GM18861 (cell line): ENCODE measurements around the gene TAF1A.
A peak's percentile ranks its signal among the peaks of the same experiment; 100 is the strongest.
"Not testable (repeated sequence)": the region's sequence is repeated elsewhere in the genome, so short reads cannot be mapped to it uniquely, and the experiment has no call there.

Source experiments
- ATAC-seq: cut with Tn5 transposase; IDR thresholded peaks from one replicate; pipeline ENCODE4 v1.9.1; 2021; ENCODE audit not compliant: unreplicated experiment

Gene TAF1A

DNA sequence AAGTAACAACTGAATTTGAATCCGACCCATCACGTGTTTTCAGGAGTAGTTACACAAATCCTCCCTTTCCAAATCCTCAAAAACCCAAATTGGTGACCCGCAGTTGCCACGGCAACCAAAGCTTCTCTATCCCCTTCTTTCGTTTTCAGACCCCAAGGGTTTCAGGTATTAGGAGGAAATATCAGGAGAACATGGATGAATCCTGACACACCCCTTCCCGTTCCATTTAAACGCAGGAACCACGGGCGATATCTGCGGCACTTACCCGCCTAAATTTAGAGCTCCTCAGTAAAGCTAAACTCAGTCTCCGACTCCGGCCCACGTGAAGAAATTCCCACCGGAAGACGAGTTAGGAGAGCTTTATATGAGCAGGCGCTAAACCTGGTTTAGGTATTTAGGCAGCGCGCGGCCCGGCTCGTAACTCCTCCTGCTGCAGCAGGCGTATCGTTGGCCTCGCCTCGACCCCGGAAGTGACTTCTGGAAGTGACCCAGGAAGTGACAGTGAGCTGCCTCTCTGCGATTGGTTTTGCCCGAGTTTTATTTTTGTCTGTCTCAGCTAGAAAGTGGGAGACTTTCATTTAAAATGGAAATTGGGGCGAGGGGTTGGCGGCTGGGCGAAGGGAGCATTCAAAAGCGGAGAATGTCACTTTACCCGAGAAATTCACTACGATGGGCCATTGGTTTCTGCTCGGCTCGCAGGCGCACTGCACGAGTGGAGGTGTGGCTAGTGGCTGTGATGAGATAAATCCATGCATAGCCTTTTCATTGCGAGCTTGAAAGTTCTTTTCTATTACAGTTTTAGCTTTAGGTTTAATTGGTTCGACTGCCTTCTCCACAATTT is at the start of gene TAF1A:
TSS of gene TAF1A (minus strand) at position 472 of the 841 bp plus-strand sequence.
- peak; percentile 94 for ATAC-seq

DNA sequence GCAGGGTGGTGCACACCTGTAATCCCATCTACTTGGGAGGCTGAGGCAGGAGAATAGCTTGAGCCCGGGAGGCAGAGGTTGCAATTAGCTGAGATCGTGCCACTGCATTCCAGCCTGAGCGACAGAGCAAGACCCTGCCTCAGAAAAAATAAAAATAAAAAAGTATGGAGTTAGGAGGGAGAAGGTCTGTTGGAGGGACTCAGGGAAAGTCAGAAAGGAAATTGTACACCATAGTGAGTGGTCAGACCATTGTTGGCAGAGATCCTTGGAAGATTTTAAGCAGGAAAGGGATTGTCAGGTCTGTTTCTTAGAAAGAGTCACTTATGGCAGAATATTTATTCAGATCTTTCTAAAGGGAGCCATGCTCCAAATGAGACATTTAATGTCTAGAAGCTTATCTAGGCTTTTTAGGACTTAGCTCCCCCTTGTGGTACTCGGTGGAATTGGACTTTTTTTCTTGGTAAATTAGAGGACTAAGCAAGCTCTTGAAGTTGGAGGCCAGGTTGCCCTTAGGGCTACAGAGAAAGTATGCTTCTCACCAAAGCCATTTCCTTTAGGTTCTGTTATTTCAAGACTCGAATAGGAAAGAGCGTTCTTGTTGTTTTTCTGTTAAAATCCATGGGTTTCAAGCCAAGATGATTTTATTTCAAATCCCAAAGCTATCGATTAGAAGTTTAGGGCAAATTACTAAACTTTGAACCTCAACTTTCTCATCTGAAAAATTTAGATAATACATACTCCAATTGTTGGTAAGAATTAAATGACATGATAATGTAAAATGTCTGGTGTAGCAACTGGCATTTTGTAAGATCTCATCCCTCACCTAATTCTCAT is 44.7 kb upstream of the TAF1A start:
- peak; percentile 92 for ATAC-seq

DNA sequence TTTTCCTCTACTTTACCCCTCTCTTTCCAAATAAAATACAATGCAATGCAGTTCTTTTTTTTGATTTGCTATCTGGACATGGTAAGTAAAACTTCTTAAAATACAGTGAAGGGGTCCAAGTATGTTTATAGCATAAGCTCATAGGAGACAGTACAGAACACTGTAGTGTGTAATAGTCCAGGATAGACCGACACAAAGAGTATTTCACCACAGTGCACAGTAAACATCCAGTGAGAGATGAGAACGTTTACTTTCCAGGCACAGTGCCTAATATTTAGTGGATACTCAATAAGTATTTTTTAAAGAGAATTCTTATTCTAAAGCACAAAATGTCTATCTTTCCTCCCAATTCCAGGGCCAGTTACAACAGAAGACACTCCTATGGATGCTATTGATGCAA is 43.0 kb upstream of the TAF1A start:
- ATAC-seq = no peak

DNA sequence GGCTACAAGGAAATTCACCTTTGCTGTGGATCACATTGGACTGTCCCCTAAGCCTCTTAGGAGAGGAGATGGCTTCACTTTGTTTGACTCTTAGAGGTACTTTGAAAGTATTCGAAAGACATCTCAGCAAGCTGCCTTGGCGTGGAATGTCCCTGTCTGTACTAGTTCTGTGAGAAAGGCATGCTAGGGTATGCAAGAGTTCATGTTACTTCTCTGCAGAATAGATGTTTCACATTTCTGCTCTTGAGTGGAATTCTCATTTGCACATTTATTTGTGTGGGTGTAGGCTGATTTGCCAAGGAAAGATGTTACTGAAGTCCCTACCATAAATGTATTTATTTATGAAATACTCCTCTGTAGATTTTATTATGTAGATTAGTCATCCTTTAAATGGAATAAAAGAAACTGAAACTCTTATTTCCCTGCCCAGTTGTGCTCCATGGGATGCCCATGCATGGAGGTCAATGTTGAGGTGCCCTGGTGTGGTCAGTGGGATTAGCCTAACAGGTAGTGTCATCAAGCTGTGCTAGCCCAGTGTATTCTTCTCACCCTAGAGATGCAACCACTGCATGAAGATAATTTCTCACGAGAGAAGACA is 42.0 kb upstream of the TAF1A start:
- ATAC-seq = no peak

DNA sequence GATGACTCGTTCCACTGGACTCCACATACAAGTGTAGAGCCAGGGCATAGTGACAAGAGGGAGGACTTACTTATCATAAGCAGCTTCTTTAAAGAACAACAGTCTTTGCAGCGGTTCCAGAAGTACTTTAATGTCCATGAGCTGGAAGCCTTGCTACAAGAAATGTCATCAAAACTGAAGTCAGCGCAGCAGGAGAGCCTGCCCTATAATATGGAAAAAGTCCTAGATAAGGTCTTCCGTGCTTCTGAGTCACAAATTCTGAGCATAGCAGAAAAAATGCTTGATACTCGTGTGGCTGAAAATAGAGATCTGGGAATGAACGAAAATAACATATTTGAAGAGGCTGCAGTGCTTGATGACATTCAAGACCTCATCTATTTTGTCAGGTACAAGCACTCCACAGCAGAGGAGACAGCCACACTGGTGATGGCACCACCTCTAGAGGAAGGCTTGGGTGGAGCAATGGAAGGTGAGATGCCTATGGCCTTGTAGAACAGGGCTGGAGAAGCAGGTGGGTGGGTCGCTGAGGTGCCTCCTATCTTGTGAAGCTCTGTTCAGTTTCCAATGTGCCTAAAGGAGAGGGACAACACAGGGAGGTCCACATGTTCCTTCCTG is 40.3 kb upstream of the TAF1A start:
- ATAC-seq = no peak

DNA sequence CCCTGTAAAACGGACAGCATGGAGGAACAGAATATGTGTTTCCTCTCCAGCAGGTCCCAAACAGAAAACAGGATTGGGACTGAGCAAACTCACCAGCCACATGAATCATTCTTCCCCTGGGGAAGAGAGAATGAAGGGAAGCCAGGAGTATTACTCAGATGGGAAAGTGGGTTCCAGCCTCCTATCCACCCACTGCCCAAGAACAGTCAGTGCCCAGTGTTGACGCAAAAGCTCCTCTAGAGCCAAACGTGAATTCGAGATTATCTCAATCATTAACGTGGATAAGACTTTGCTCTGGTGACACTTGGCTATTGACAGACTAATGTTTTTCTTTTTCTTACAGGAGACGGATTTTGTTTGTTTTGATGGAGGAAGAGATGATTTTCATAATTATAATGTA is 37.5 kb upstream of the TAF1A start:
- ATAC-seq = no peak

DNA sequence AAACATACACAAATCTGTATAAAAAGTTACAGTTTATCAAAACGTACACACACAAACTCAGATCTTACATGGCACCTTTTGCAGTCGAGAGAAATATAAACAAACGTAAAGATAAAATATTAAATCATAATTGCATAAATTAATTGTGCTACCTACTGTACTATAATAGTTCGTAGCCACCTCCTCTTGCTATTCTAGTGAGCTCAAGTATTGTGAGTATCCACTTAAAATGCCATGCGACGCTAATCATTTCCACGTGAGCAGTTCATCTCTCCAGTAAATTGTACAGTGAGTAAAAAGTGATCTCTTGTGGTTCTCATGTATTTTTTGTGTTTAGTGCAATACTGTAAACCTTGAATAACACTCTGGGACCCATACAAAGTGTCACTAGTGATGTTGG is 34.5 kb upstream of the TAF1A start:
- no peak for ATAC-seq

DNA sequence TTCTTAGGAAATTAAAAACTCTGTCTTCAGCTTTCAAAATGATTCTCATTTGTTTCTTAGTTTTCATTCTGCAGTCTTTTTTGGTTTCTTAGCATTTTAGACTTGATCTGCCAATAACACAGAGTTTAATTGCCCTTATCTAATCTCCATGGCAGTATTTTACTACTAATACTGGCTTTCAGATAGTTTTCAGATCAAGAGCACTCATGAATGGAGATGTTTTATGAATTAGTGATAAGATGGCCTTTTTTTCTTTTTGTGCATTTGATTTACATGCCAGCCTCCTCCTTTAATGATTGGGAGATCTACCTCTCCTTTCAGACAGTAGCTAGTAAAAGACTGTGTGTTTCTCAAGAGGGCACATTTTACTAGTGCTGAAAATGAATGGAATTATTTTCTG is 33.7 kb upstream of the TAF1A start:
- ATAC-seq = no peak

DNA sequence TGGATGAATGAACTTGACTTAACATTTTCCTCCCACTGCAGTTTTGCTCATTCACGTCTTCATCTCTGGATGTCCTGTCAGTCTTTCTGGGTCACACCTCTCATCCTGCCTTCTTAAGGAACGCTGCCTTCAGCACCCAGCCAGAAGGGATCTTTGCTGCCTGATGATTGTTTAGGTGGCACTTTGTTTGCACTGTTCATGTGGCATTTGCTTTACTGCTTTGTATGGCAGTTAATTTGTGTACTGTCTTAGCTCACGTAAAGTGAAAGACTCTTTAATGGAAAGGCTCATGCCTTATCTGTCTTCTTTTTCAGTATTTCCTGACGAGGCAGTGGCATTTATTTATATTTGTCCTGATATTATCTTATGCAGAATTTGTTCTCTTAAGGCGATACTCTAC is 33.0 kb upstream of the TAF1A start:
- ATAC-seq = no peak

DNA sequence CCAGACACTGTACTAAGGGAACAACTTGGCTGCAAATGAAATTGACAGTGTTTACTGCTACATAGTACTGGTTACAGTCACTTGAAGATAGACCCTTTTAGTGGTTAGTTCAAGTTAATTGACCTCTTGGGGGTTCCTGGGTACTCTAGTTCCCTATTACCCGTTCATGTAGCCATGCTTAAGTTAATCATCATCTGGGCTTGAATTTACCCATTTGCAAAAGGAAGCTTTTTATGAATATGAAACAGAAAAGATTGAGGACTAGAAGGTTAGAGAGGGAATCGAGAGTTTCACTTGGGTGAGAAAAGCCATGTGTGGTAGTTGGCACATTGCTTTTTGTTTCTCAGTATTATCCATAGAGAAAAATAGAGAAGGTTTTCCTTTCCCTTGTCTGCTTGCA is 30.8 kb upstream of the TAF1A start:
- ATAC-seq = peak; percentile 71

DNA sequence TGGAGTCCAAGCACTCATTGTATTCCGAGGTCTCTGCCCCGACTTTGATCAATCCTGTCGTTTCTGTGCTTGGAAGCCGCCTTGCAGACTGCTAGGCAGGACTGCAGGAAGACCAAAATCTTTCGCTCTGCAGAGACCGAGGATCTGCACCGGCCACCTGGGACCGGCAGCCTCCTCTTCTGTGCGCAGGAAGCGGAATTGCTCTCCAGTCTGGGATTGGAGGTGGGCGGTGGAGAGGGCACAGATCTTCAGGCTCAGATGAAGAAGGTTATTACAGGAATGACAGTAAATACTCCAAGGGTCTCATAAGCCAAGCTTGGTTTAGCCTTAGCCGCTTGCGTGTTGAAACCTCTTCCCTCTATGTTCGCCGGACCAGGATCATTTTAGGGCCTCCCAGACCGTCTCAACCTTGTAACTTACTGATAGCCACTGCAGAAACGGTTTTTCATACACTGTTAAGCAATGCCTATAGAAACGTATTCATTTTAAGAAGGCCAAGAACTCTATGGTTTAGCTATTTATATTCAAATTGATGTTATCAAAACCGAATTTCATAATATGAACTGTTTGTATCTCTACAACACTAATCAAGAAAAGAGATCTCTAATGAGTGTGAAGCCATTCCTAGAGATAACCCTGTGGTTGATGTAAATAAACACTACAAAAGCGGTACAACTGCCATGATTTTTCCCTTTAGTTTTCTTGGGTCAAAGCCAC is 29.3 kb upstream of the TAF1A start:
- no peak for ATAC-seq

DNA sequence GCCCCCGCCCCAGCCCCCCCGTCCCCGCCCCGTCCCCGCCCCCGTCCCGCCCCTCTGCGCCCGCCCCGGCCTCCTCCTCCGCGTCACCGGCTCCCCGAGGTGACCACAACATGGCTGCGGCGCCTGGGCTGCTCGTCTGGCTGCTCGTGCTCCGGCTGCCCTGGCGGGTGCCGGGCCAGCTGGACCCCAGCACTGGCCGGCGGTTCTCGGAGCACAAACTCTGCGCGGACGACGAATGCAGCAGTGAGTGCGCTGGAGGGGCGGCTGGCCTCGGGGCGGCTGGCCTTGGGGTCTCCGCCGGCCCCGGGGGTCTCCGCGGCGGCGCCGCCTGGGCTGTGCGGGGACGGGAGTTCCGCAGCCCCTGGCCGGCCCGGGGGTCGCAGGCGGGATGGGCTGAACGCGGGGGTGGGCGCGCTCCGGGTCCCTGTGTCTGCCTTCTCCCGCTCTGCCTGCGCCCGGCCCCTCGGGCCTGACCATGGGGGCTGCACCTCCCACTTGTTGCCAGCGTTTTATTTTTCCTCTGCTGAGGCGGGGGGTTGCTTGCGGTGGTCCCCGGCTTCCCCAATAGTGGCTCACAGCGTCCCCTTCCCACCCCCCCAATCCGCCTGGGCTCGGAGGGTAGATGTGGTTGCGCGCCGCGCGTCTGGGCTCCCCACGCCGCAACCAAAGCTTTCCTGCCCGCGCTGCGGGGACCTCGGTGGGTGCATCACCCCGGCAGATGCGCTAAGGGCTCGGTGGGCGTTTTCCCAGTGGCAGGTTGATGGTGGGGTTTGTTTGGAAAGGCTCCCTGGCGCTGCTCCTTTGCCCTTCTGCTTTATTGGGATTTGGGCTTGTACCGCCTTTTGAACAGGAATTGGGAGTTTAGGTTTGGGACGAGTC is 28.5 kb upstream of the TAF1A start, which contains the start of gene MIA3:
TSS of gene MIA3 (plus strand) at position 97 of the 879 bp plus-strand sequence. CDS start at position 111, 14 bp downstream.
- peak; percentile 28 for ATAC-seq

DNA sequence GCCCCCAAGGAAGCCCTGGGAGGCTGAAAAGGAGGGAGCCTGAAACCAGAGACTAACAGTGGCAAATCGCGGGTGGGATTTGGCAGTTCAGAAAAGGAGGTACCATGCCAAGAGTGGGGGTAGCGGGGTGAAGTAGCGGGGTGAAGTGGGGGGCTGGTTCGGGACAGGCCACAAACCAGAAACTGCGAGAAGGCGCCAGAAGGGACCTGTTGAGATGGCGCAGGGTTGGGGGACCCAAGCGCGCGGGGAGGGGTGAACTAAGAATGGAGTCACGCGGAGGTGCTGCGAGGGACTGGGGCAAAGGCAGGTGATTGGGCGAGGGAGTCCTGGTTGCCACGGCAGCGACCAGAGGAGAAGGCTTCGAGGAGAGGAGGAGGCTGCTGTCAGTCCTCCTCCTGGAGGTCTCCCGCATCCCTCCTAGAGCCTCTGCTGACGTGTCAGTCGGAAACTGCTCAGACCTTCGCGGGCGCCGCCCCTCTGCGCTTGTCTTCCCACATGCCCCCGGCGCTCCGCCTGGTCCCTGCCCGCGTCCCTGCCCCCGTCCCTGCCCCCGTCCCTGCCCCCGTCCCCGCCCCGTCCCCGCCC is 27.7 kb upstream of the TAF1A start:
- ATAC-seq = peak; percentile 70

DNA sequence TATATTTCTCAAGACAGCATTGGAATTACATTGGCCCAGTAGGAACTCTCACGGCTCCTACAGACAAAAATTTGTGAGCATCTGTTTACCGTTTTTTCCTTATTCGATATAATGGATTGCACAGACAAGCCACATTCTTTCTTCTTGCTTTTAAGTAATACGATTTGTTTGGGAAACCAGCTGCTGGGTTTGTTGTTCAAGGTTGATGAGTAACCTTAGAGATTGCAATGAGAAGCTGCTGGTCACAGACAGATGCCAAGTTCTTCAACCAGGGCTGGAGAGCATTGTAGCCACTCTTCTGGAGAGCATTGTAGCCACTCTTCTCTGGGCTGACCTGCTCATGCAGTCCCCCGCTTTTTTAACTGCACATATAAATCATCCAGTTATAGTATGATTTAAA is 26.8 kb upstream of the TAF1A start:
- ATAC-seq = no peak

DNA sequence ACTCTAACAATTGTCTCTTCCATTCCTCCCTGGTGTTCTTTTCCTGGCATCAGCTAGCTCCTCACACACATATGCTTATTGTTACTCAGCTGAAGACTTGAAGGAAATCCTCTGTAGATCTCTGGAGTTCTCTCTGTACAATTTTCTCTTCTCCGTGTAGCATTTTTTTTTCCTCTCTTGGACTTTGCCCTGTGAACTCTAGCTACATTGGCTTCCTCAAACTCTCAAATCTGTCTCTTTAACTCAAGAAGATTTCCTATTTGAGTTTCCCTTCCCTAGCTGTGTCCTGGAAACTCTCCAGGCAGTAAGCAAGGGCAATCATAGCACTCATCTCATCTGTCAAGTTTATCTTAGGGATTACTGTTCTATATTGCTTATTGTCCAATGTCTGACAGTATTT is 23.9 kb upstream of the TAF1A start:
- ATAC-seq = no peak

DNA sequence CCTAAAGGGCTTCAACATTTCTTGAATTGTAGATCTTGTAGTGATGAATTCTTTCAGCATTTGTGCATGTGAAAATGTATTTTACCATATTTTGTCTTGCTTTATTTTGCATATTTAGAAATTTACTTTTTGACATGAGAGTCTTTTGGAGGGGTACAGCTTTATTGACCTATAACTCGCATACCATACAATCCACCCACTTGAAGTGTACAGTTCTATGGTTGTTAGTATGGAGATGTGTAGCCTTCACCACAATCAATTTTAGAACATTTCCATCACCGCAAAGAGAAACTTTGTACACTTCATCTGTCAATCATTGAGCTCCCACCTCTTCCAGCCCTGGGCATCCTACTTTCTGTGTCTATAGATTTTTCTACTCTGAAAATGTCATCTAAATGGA is 21.0 kb upstream of the TAF1A start:
- ATAC-seq = no peak

DNA sequence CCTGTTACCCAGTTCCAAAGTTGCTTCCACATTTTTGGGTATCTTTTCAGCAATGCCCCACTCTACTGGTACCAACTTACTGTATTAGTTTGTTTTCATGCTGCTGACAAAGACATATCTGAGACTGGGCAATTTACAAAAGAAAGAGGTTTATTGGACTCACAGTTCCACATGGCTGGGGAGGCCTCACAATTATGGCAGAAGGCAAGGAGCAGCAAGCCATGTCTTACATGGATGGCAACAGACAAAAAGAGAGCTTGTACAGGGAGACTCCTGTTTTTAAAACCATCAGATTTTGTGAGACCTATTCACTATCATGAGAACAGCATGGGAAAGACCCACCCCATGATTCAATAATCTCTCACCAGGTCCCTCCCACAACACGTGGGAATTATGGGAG is 19.4 kb upstream of the TAF1A start:
- not testable (repeated sequence) for ATAC-seq

DNA sequence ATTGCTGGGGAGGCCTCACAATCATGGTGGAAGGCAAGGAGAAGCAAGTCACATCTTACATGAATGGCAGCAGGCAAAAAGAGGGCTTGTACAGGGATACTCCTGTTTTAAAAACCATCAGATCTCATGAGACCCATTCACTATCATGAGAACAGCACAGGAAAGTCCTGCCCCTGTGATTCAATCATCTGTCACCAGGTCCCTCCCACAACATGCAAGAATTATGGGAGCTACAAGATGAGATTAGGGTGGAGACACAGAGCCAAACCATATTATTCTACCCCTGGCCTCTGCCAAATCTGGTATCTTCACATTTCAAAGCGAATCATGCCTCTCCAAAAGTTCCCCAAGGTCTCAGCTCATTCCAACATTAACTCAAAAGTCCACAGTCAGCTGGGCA is 17.0 kb upstream of the TAF1A start:
- ATAC-seq = no peak

DNA sequence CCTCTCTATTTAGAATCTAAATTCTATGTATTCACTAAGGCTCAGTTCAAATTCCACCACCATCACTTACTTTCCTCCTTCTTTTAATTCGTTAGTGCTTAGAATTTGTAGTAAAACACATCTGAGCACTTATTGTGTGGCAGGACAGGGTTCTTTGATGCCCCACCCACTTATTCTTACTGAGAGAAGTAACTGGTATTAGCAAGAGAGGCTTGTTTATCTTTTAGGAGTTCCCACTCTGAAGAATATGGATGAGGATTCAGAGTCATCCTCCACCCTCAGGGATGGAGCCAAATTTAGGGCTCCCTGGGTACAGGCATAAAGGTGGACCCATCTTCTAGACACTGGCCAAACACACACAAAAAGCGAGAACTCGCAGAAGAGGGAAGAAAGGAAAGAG is 11.5 kb upstream of the TAF1A start:
- ATAC-seq = no peak
